HEK293T (cell line): ENCODE results near the gene SYCP2L.

Experiments
- ARNT ChIP-seq: fragments of 450-650 bp; IDR thresholded peaks from 2 replicates; pipeline ENCODE4 v1.6.1; 2017; ENCODE audit warnings: mild to moderate bottlenecking
- BHLHE40 ChIP-seq: fragments of 450-650 bp; IDR thresholded peaks from 2 replicates; pipeline ENCODE4 v1.6.1; 2016; ENCODE audit warnings: mild to moderate bottlenecking, moderate library complexity, borderline replicate concordance
- ELF4 ChIP-seq: fragments of 450-650 bp; IDR thresholded peaks from 2 replicates; pipeline ENCODE4 v1.6.1; 2017; ENCODE audit warnings: antibody characterized with exemption
- FOXA1 ChIP-seq: fragments of 450-650 bp; IDR thresholded peaks from 2 replicates; pipeline ENCODE4 v1.6.1; 2016; ENCODE audit warnings: mild to moderate bottlenecking
- FOXK2 ChIP-seq: fragments of 450-650 bp; IDR thresholded peaks from 2 replicates; pipeline ENCODE4 v1.6.1; 2016; ENCODE audit warnings: mild to moderate bottlenecking
- FOXM1 ChIP-seq: fragments of 450-650 bp; IDR thresholded peaks from 2 replicates; pipeline ENCODE4 v1.6.1; 2017; ENCODE audit warnings: mild to moderate bottlenecking, borderline replicate concordance
- HDGF ChIP-seq: fragments of 450-650 bp; IDR thresholded peaks from 2 replicates; pipeline ENCODE4 v1.6.1; 2017; ENCODE audit warnings: antibody characterized with exemption, borderline replicate concordance
- LEF1 ChIP-seq: fragments of 450-650 bp; IDR thresholded peaks from 2 replicates; pipeline ENCODE4 v1.6.1; 2017; ENCODE audit warnings: mild to moderate bottlenecking, borderline replicate concordance
- NFRKB ChIP-seq: fragments of 450-650 bp; IDR thresholded peaks from 2 replicates; pipeline ENCODE4 v1.6.1; 2016; ENCODE audit warnings: mild to moderate bottlenecking, moderate library complexity
- SP1 ChIP-seq: fragments of 450-650 bp; IDR thresholded peaks from 2 replicates; pipeline ENCODE4 v1.6.1; 2017
- SUZ12 ChIP-seq: fragments of 450-650 bp; IDR thresholded peaks from 2 replicates; pipeline ENCODE4 v1.6.1; 2016; ENCODE audit warnings: mild to moderate bottlenecking
- TARDBP ChIP-seq: fragments of 450-650 bp; IDR thresholded peaks from 2 replicates; pipeline ENCODE4 v1.6.1; 2016
- ZNF384 ChIP-seq: fragments of 450-650 bp; IDR thresholded peaks from 2 replicates; pipeline ENCODE4 v1.6.1; 2016
- TF ChIP-seq, protein P1 (sequence below): fragments of 450-650 bp; IDR thresholded peaks from 2 replicates; pipeline ENCODE4 v1.6.1; 2016

- TF ChIP-seq SP1 (no peak), FOXM1 (no peak), BHLHE40 (no peak), TARDBP (no peak), HDGF (no peak), SUZ12 (no peak), ZNF384 (no peak), ELF4 (no peak), FOXA1 (no peak), ARNT (no peak), FOXK2 (no peak), LEF1 (no peak), NFRKB (no peak)
- TF ChIP-seq, protein P1, sequence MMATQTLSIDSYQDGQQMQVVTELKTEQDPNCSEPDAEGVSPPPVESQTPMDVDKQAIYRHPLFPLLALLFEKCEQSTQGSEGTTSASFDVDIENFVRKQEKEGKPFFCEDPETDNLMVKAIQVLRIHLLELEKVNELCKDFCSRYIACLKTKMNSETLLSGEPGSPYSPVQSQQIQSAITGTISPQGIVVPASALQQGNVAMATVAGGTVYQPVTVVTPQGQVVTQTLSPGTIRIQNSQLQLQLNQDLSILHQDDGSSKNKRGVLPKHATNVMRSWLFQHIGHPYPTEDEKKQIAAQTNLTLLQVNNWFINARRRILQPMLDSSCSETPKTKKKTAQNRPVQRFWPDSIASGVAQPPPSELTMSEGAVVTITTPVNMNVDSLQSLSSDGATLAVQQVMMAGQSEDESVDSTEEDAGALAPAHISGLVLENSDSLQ: no peak
Observed at GRCh38 chr6:10989587-10989986, 102.7 kb downstream of the SYCP2L start.
